B cell (primary cell): Measurements from ENCODE around the gene PHKA2. TPM values are rescaled to one million over a fixed set of nuclear protein-coding genes. Genes with fewer than 3 reads are reported as not detected.

Experiments
- ATAC-seq: fragments of 200-7000 bp; cut with Tn5 transposase; one replicate; pipeline ENCODE4 v1.10.0; 2021; ENCODE audit warnings: low read depth, mild to moderate bottlenecking, moderate number of reproducible peaks, moderate library complexity
- CTCF ChIA-PET: fragments of 350-600 bp; sonication (Branson Sonifier 250); formaldehyde crosslinking; loops from one replicate; lab custom pipeline; 2021; ENCODE audit warnings: antibody characterized with exemption, inconsistent platforms; lab: Charles Lee
- POLR2A ChIA-PET: fragments of 350-600 bp; sonication (Branson Sonifier 250); formaldehyde crosslinking; loops from one replicate; lab custom pipeline; 2021; ENCODE audit warnings: antibody characterized with exemption; lab: Charles Lee
- DNase-seq: peaks from one replicate; pipeline ENCODE4 v3.0.0; 2013
- H2AFZ ChIP-seq: 2 replicates; pipeline ENCODE4 v1.6.1; 2012; ENCODE audit warnings: mild to moderate bottlenecking, low read depth, low read length; ENCODE audit not compliant: insufficient read depth, poor library complexity, severe bottlenecking
- H3K27ac ChIP-seq, 2 donors: 1 replicate in 1 of 2; 2 replicates in 1 of 2; pipeline ENCODE4 v1.5.1; 2012 to 2013; ENCODE audit warnings: low read length in 2 of 2, mild to moderate bottlenecking in 2 of 2, moderate library complexity in 1 of 2
- H3K27me3 ChIP-seq, 4 experiments: fragments of 200-600 bp in 1 of 4; sonication (generic) in 1 of 4; replicated peaks in 1 of 4; 1 replicate in 2 of 4; 2 replicates in 2 of 4; pipeline versions ENCODE4 v1.6.1 to v1.7.0; 2013 to 2016; ENCODE audit warnings: low read length in 3 of 4, mild to moderate bottlenecking in 2 of 4, mixed read lengths in 1 of 4, moderate library complexity in 1 of 4; ENCODE audit not compliant: insufficient read depth in 4 of 4, control insufficient read depth in 3 of 4; ENCODE audit errors: control extremely low read depth in 1 of 4
- H3K36me3 ChIP-seq, 2 experiments: replicated peaks in 1 of 2; 1 replicate in 1 of 2; 2 replicates in 1 of 2; pipeline versions ENCODE4 v1.6.1 to v1.7.1; 2013; ENCODE audit warnings: low read length in 1 of 2; ENCODE audit not compliant: insufficient read depth in 2 of 2, control insufficient read depth in 1 of 2; ENCODE audit errors: control extremely low read depth in 1 of 2, extremely low read depth in 1 of 2
- H3K4me1 ChIP-seq, 2 donors: fragments of 200-600 bp in 1 of 2; sonication (generic) in 1 of 2; 1 replicate in 1 of 2; 2 replicates in 1 of 2; pipeline versions ENCODE4 v1.5.1 to v1.6.1; 2013 to 2017; ENCODE audit warnings: low read length in 2 of 2; ENCODE audit not compliant: control insufficient read depth in 2 of 2, insufficient read depth in 2 of 2
- H3K4me2 ChIP-seq: replicated peaks from 2 replicates; pipeline ENCODE3; 2012; ENCODE audit warnings: mild to moderate bottlenecking, low read depth, low read length; ENCODE audit not compliant: poor library complexity, severe bottlenecking
- H3K4me3 ChIP-seq, 5 experiments: fragments of 200-600 bp in 1 of 5; sonication (generic) in 1 of 5; 1 replicate in 3 of 5; 2 replicates in 2 of 5; pipeline versions ENCODE4 v1.5.1 to v1.7.0; 2011 to 2016; ENCODE audit warnings: low read length in 4 of 5, mild to moderate bottlenecking in 4 of 5, low read depth in 2 of 5, control low read depth in 1 of 5, moderate library complexity in 1 of 5; ENCODE audit not compliant: insufficient read depth in 1 of 5; ENCODE audit errors: control extremely low read depth in 1 of 5, extremely low read depth in 1 of 5
- H3K79me2 ChIP-seq: fragments of 200-600 bp; sonication (generic); one replicate; pipeline ENCODE4 v1.6.0; 2016; ENCODE audit warnings: low read length; ENCODE audit not compliant: control insufficient read depth, insufficient read depth
- H3K9ac ChIP-seq: fragments of 200-600 bp; sonication (generic); 2 replicates; pipeline ENCODE4 v1.6.1; 2017; ENCODE audit warnings: mild to moderate bottlenecking, low read length, moderate library complexity
- H3K9me3 ChIP-seq, 3 donors: one replicate each; pipeline versions ENCODE4 v1.6.1 to v1.7.1; 2013; ENCODE audit warnings: low read length in 2 of 3; ENCODE audit not compliant: control insufficient read depth in 2 of 3, insufficient read depth in 1 of 3; ENCODE audit errors: control extremely low read depth in 1 of 3
- H4K20me1 ChIP-seq: 2 replicates; pipeline ENCODE4 v1.6.0; 2012; ENCODE audit warnings: mild to moderate bottlenecking, low read length; ENCODE audit not compliant: insufficient read depth, control insufficient read depth, poor library complexity, severe bottlenecking
- H3K27ac Mint-ChIP-seq: one replicate; pipeline ENCODE4 v1.8.0; 2021; ENCODE audit warnings: mixed read lengths
- H3K27me3 Mint-ChIP-seq: one replicate; pipeline ENCODE4 v1.8.0; 2021; ENCODE audit warnings: mixed read lengths
- H3K4me1 Mint-ChIP-seq: one replicate; pipeline ENCODE4 v1.8.0; 2021; ENCODE audit warnings: mixed read lengths
- H3K4me3 Mint-ChIP-seq: one replicate; pipeline ENCODE4 v1.8.0; 2021; ENCODE audit warnings: mixed read lengths
- H3K9me3 Mint-ChIP-seq: one replicate; pipeline ENCODE4 v1.8.0; 2022; ENCODE audit warnings: mixed read lengths; ENCODE audit not compliant: insufficient read depth
- EZH2 ChIP-seq: IDR thresholded peaks from 2 replicates; pipeline ENCODE4 v1.6.1; 2012; ENCODE audit warnings: borderline replicate concordance, low read depth, mild to moderate bottlenecking, moderate library complexity, low read length; ENCODE audit not compliant: insufficient read depth, poor library complexity, severe bottlenecking
- WGBS: methylation state at CpG from one replicate; pipeline ENCODE4 v1.1.5; 2013; ENCODE audit warnings: missing lambda C conversion rate; ENCODE audit not compliant: insufficient coverage; 5-methylcytosine and 5-hydroxymethylcytosine counted together
- intact Hi-C: fragments of 100-400 bp; cut with micrococcal nuclease; formaldehyde crosslinking; loops from one replicate; pipeline ENCODE4 v1.10.0; 2022
- polyA plus RNA-seq: library from polyadenylated mRNA; depleted of rRNA; stranded (reverse); fragments of >200 nt; gene quantifications from 2 replicates; pipeline ENCODE4 v1.2.3, GENCODE V29; 2012
- total RNA-seq, 2 donors: library from RNA; stranded (reverse); fragments of 120-200 nt in 1 of 2; gene quantifications; 1 replicate in 1 of 2; 2 replicates in 1 of 2; pipeline versions ENCODE4 v1.2.3 to v1.2.4, GENCODE V29; 2013 to 2022
- TF ChIP-seq, protein P1 (sequence below): fragments of 200-600 bp; IDR thresholded peaks from one replicate; pipeline ENCODE4 v1.8.0; 2022; ENCODE audit warnings: antibody characterized with exemption, mild to moderate bottlenecking

Gene PHKA2
- total and polyA plus RNA-seq, 2 donors (not counting 1 experiment from before 2014, with no cell fraction given) = 54.6 to 60.6 TPM

DNA sequence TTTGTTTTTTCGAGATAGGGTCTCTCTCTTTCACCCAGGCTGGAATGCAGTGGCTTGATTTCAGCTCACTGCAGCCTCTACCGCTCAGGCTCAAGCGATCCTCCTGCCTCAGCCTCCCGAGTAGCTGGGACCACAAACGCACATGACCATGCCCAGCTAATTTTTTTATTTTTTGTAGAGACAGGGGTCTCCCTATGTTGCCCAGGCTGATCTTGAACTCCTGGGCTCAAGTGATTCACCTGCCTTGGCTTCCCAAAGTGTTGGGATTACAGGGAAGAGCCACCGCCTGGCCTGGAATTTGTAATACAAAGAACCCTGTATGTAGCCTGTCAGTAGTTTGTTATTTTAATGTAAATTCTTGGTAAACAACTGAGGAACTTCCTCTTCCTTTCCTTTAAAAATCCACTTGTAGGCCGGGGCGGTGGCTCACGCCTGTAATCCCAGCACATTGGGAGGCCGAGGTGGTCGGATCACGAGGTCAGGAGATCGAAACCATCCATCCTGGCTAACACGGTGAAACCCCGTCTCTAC is 119.5 kb downstream of the PHKA2 start:
- H2AFZ ChIP-seq = no peak overlapping the region
- Mint-ChIP-seq H3K4me3 (no peak overlapping the region), H3K9me3 (no peaks in the 10 kb centered on the region), H3K4me1 (no peaks in the 10 kb centered on the region), H3K27ac (no peak overlapping the region), H3K27me3 (no peaks in the 10 kb centered on the region)
- H3K4me1 ChIP-seq = no peaks in the 10 kb centered on the region
- no peaks in the 10 kb centered on the region for H3K36me3 ChIP-seq
- H3K9ac ChIP-seq = no peak overlapping the region
- no peaks in the 10 kb centered on the region for H3K79me2 ChIP-seq
- H3K4me3 ChIP-seq = no peak overlapping the region
- ATAC-seq (no peak), DNase-seq (no peak)
- no peak overlapping the region for H3K27ac ChIP-seq
- no peaks in the 10 kb centered on the region for H3K9me3 ChIP-seq
- ChIA-PET POLR2A (no interaction called here), CTCF (no interaction called here)
- H3K27me3 ChIP-seq = no peaks in the 10 kb centered on the region
- 90% methylated on average over 2 of the region's 15 CpGs for WGBS
- H3K4me2 ChIP-seq = no peak overlapping the region
- H4K20me1 ChIP-seq = no peaks in the 10 kb centered on the region
- intact Hi-C loops = no loop called here
- TF ChIP-seq, protein P1, sequence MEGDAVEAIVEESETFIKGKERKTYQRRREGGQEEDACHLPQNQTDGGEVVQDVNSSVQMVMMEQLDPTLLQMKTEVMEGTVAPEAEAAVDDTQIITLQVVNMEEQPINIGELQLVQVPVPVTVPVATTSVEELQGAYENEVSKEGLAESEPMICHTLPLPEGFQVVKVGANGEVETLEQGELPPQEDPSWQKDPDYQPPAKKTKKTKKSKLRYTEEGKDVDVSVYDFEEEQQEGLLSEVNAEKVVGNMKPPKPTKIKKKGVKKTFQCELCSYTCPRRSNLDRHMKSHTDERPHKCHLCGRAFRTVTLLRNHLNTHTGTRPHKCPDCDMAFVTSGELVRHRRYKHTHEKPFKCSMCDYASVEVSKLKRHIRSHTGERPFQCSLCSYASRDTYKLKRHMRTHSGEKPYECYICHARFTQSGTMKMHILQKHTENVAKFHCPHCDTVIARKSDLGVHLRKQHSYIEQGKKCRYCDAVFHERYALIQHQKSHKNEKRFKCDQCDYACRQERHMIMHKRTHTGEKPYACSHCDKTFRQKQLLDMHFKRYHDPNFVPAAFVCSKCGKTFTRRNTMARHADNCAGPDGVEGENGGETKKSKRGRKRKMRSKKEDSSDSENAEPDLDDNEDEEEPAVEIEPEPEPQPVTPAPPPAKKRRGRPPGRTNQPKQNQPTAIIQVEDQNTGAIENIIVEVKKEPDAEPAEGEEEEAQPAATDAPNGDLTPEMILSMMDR = no peak
- no peak for TF ChIP-seq EZH2

DNA sequence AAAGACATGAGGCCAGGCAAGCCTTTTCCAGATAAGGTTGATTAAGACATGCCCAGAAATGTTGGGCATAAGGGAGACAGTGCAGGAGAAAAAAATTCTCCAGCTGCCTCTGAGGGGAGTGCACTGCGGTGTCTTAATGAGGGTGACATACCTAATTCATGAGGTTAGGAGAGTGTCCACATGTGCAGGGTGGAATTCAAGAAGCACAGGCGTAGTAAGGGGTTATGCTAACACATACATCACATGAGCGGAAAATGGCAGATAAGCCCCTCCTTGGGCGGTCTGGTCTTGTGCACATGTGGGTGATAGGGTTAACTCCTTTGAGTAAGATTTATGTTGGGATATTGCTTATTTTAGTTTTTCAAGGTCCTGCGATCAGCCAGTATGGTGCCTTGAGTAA is 122.4 kb downstream of the PHKA2 start:
- Histone ChIP-seq H3K9ac (no peak overlapping the region), H4K20me1 (no peaks in the 10 kb centered on the region), H3K27me3 (no peaks in the 10 kb centered on the region), H3K4me3 (no peak overlapping the region), H2AFZ (no peak overlapping the region), H3K36me3 (no peaks in the 10 kb centered on the region), H3K27ac (no peak overlapping the region), H3K4me2 (no peak overlapping the region), H3K79me2 (no peaks in the 10 kb centered on the region), H3K9me3 (no peaks in the 10 kb centered on the region), H3K4me1 (no peaks in the 10 kb centered on the region)
- ATAC-seq (no peak), DNase-seq (no peak)
- POLR2A ChIA-PET = no interaction called here
- H3K27ac Mint-ChIP-seq = no peak overlapping the region
- CTCF ChIA-PET = no interaction called here
- H3K9me3 Mint-ChIP-seq = no peaks in the 10 kb centered on the region
- intact Hi-C loops = no loop called here
- no peak overlapping the region for H3K4me3 Mint-ChIP-seq
- WGBS = 100% methylated on average over 1 of the region's 5 CpGs
- H3K27me3 Mint-ChIP-seq = no peaks in the 10 kb centered on the region
- no peak for TF ChIP-seq EZH2
- TF ChIP-seq, protein P1 = no peak
- peaks cover 2% of the 10 kb centered on the region for H3K4me1 Mint-ChIP-seq
